Effector memory CD4-positive, alpha-beta T cell (primary cell): ENCODE data around the gene MBNL1.

Experiments used
- DNase-seq, 3 donors: peaks; one replicate each; pipeline ENCODE4 v3.0.0-alpha.2; 2020
- H3K27ac ChIP-seq: 2 replicates; pipeline ENCODE4 v1.7.0; 2013; ENCODE audit warnings: mild to moderate bottlenecking, low read length, moderate library complexity; ENCODE audit not compliant: insufficient read depth, poor library complexity, severe bottlenecking
- H3K27me3 ChIP-seq: replicated peaks from 2 replicates; pipeline ENCODE4 v1.7.0; 2013; ENCODE audit warnings: mild to moderate bottlenecking, low read length; ENCODE audit not compliant: insufficient read depth, control insufficient read depth, poor library complexity, severe bottlenecking
- H3K36me3 ChIP-seq: 2 replicates; pipeline ENCODE4 v1.7.0; 2013; ENCODE audit warnings: mild to moderate bottlenecking, low read length, moderate library complexity; ENCODE audit not compliant: control insufficient read depth, insufficient read depth
- H3K4me1 ChIP-seq: 2 replicates; pipeline ENCODE4 v1.7.0; 2013; ENCODE audit warnings: low read length, mild to moderate bottlenecking; ENCODE audit not compliant: control insufficient read depth, insufficient read depth, poor library complexity, severe bottlenecking
- H3K4me3 ChIP-seq: 2 replicates; pipeline ENCODE4 v1.7.0; 2013; ENCODE audit warnings: low read length, low read depth, mild to moderate bottlenecking; ENCODE audit not compliant: insufficient read depth, poor library complexity, severe bottlenecking
- H3K9me3 ChIP-seq: 2 replicates; pipeline ENCODE4 v1.7.0; 2013; ENCODE audit warnings: mild to moderate bottlenecking, low read length, moderate library complexity; ENCODE audit not compliant: control insufficient read depth

Gene MBNL1

DNA sequence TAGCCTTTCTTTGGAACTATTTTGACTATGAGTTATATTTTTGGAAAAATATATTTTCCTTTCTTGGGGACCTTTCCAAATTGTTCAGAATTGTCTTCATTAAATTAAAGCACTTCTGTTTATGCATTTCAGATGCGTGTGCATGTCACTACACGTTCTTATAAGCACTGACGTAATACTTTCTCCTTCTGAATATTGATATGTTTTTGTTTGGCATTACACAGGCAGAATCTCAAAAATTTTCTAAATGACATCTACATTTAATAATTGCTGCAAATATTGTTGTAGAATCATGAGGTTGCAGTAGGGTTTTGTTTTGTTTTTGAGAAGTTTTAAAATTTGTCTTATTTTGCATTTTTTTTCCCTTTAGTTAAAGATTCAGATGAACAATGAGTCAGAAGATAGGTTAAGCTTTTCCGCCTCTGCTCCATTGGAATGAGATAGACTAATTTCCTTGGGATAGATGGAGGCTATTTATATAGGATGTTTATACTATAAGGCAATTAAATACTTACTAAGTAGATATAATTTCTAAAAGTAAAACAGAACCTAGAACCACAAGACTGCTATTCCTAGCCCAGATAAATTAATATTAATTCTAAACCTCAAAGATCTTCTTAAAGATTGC lies 110.8 kb downstream of the MBNL1 start:
- H3K4me1 ChIP-seq, result peaks cover 26% of the 10 kb centered on the region
- no peaks in the 10 kb centered on the region for H3K27me3 ChIP-seq
- no peak for DNase-seq
- no peak overlapping the region for H3K4me3 ChIP-seq
- peaks cover 12% of the 10 kb centered on the region for H3K36me3 ChIP-seq
- H3K9me3 ChIP-seq, result no peaks in the 10 kb centered on the region
- no peak overlapping the region for H3K27ac ChIP-seq

DNA sequence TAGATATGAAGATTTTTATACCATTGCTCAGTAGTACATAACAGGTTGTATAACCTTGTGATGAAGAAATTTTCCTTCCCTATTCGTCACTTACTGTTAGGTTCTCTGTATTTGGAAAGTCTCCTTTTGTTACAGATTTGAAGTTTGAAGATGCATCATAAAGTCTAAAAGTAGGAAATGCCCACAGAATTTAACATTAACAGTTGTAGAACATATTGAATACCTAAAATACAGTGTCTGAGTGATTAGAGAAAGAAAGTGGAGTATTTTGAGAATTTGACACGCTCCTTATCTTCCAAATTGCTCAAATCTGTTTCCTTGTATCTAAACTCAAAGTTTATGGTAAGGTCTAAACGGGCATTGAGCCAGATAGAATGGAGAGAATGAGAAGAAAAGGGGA lies 111.3 kb downstream of the MBNL1 start:
- DNase-seq, result no peak
- no peaks in the 10 kb centered on the region for H3K9me3 ChIP-seq
- H3K27ac ChIP-seq, result no peak overlapping the region
- peaks cover 31% of the 10 kb centered on the region for H3K4me1 ChIP-seq
- H3K36me3 ChIP-seq, result peaks cover 7% of the 10 kb centered on the region
- no peaks in the 10 kb centered on the region for H3K27me3 ChIP-seq
- no peak overlapping the region for H3K4me3 ChIP-seq

DNA sequence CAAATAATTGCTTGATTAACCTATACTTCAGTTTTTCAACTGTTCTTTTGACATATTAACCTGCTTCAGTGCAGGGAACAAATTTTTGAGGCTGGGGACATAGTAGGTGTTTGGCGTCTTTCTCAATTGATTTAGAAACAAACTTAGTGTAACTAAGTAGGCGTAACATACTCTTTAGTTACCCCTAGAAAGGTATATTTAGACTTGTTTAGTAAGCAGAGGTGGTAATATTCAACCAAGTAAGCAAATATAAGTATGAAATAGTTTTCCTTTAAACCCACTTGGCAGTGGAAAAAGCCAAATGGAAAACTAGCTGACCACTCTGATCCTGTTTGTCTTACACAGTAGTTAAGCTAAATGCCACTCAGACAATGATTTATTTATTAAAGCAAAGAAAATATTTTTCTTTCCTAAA lies 113.2 kb downstream of the MBNL1 start:
- Histone ChIP-seq H3K4me3 (no peak overlapping the region), H3K9me3 (no peaks in the 10 kb centered on the region), H3K27ac (no peak overlapping the region), H3K4me1 (peaks cover 36% of the 10 kb centered on the region), H3K27me3 (no peaks in the 10 kb centered on the region), H3K36me3 (peaks cover 5% of the 10 kb centered on the region)
- DNase-seq, result no peak

- no peaks in the 10 kb centered on the region for H3K9me3 ChIP-seq
- H3K27me3 ChIP-seq, result no peaks in the 10 kb centered on the region
- H3K27ac ChIP-seq, result peak overlapping the region; percentile 44
- peaks cover 38% of the 10 kb centered on the region for H3K4me1 ChIP-seq
- H3K36me3 ChIP-seq, result peaks cover 5% of the 10 kb centered on the region
- H3K4me3 ChIP-seq, result no peak overlapping the region
- DNase-seq, result no peak
Observed at GRCh38 chr3:152382312-152383135, 113.8 kb downstream of the MBNL1 start.

GRCh38 chr3:152383136-152383606 lies 114.4 kb downstream of the MBNL1 start:
- no peak overlapping the region for H3K4me3 ChIP-seq
- H3K4me1 ChIP-seq, result peaks cover 39% of the 10 kb centered on the region
- H3K36me3 ChIP-seq, result peaks cover 5% of the 10 kb centered on the region
- no peak overlapping the region for H3K27ac ChIP-seq
- no peak for DNase-seq
- no peaks in the 10 kb centered on the region for H3K9me3 ChIP-seq
- H3K27me3 ChIP-seq, result no peaks in the 10 kb centered on the region

- Histone ChIP-seq H3K27ac (peak overlapping the region; percentile 25), H3K36me3 (peaks cover 7% of the 10 kb centered on the region), H3K9me3 (no peaks in the 10 kb centered on the region), H3K4me3 (no peak overlapping the region), H3K4me1 (peaks cover 39% of the 10 kb centered on the region), H3K27me3 (no peaks in the 10 kb centered on the region)
- no peak for DNase-seq
Observed at GRCh38 chr3:152384412-152384811, 115.7 kb downstream of the MBNL1 start.

GRCh38 chr3:152385761-152386160 lies 117.0 kb downstream of the MBNL1 start:
- H3K36me3 ChIP-seq, result peaks cover 9% of the 10 kb centered on the region
- H3K9me3 ChIP-seq, result no peaks in the 10 kb centered on the region
- no peak overlapping the region for H3K4me3 ChIP-seq
- peaks cover 40% of the 10 kb centered on the region for H3K4me1 ChIP-seq
- peak overlapping the region; percentile 35 for H3K27ac ChIP-seq
- no peaks in the 10 kb centered on the region for H3K27me3 ChIP-seq
- no peak for DNase-seq

DNA sequence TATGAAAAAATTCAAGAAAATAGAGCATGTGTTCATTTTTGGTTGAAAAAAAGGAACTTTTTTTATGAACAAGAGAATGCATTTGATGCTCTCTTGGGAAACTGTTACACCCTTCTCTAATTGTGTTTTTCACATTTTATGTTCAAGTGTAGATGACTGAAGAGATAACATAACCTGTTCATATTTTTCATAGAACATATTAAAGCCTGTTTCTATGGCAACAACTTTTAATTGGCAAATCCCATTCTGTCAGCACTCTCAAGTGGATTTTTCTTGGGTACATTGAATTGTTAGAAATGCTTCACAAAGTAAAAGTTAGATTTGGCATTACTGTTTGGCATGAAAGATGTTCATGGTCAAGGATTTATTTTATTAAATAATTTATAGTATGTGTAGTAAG lies 117.5 kb downstream of the MBNL1 start:
- peak overlapping the region; percentile 29 for H3K27ac ChIP-seq

DNA sequence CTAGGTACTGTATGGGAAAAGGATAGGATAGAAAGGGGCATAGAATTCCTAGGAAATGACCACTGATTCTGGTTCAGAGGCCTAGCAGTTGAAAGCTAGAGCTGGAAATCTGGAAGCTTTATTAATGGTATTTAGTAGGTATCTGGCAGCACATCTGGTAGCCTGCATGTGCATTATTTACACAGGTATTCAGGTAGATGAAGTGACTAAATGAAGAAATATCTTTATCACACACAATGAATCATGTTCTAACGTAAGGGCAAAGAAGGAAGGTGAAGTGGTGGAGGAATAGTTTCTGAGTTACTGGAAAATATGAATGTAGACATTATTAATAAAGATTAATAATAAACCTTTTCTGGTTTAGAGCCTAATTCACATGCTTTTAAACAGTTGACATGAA lies 119.9 kb downstream of the MBNL1 start:
- H3K36me3 ChIP-seq, result peaks cover 9% of the 10 kb centered on the region
- H3K9me3 ChIP-seq, result no peaks in the 10 kb centered on the region
- no peak overlapping the region for H3K4me3 ChIP-seq
- peaks cover 29% of the 10 kb centered on the region for H3K4me1 ChIP-seq
- DNase-seq, result no peak
- no peak overlapping the region for H3K27ac ChIP-seq
- H3K27me3 ChIP-seq, result no peaks in the 10 kb centered on the region

More for the DNA sequence above, 117.5 kb downstream of the MBNL1 start:
- no peaks in the 10 kb centered on the region for H3K9me3 ChIP-seq
- H3K27me3 ChIP-seq, result no peaks in the 10 kb centered on the region
- DNase-seq, result no peak
- peaks cover 40% of the 10 kb centered on the region for H3K4me1 ChIP-seq
- H3K36me3 ChIP-seq, result peaks cover 9% of the 10 kb centered on the region
- H3K4me3 ChIP-seq, result no peak overlapping the region

DNA sequence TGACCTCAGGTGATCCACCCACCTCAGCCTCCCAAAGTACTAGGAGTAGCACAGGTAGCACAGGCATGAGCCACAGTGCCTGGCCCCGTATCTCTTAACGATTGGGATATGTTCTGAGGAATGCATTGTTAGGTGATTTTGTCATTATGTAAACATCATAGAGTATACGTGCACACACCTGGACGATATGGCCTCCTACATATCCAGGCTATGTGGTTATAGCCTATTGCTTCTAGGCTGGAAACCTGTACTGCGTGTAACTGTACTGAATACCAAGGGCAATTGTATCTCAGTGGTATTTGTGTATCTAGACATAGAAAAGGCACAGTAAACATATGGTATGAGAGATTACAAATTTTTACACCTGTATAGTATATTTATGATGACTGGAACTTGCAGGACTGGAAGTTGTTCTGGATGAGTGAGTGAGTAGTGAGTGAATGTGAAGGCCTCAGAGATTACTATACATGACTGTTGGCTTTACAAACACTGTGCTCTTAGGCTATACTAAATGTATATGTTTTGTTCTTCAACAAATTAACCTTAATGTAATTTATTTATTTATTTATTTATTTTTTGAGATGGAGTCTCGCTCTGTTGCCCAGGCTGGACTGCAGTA lies 120.7 kb downstream of the MBNL1 start:
- no peak for DNase-seq
- no peak overlapping the region for H3K27ac ChIP-seq
- H3K36me3 ChIP-seq, result peaks cover 9% of the 10 kb centered on the region
- H3K9me3 ChIP-seq, result no peaks in the 10 kb centered on the region
- peaks cover 22% of the 10 kb centered on the region for H3K4me1 ChIP-seq
- H3K27me3 ChIP-seq, result no peaks in the 10 kb centered on the region
- H3K4me3 ChIP-seq, result no peak overlapping the region
